IMR-90 (cell line): Measurements from ENCODE around the gene PARG.
"Not testable (repeated sequence)": the region's sequence is repeated elsewhere in the genome, so short reads cannot be mapped to it uniquely, and the experiment has no call there.

Source experiments
- BHLHE40 ChIP-seq: fragments of 150-350 bp; IDR thresholded peaks from 2 replicates; pipeline ENCODE4 v1.6.1; 2016; ENCODE audit warnings: mild to moderate bottlenecking, low read depth, low read length
- CTCF ChIP-seq: conservative IDR thresholded peaks from 2 replicates; pipeline ENCODE4 v1.5.1; 2012; ENCODE audit warnings: mild to moderate bottlenecking, low read depth, low read length, improper control_type of control experiment
- MAFK ChIP-seq: IDR thresholded peaks from 2 replicates; pipeline ENCODE4 v1.6.1; 2012; ENCODE audit warnings: low read depth, low read length, improper control_type of control experiment
- RCOR1 ChIP-seq: IDR thresholded peaks from 2 replicates; pipeline ENCODE4 v1.6.1; 2012; ENCODE audit warnings: mild to moderate bottlenecking, low read length, improper control_type of control experiment; ENCODE audit not compliant: insufficient replicate concordance

DNA sequence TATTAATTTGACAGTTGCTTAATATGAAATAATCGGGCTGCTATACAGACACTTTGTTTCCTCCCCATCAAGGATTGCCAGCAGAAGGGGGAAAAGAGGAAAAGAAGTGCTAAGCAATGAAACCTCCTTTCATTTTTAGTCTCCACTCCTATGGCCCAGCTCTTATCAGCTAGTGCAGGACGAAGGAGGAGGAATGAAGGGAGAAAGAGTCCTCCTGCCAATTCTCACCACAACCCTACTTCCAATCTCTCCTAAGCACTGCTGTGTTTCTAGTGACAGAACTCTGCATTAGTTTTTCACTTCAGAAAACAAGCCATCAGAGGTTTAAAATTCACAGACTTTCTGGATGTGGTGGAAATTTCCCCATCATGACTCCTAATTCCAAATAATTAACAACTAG lies 41.8 kb downstream of the PARG start:
- TF ChIP-seq CTCF, RCOR1, MAFK, BHLHE40: not testable (repeated sequence)
